ENCODE data around the gene AKAP13.

GRCh38 chr15:85762039-85762755 is 381.8 kb downstream of the AKAP13 start:
- TF ChIP-seq CTCF (IDR thresholded peaks at IDR 0.05) (no peak), POLR2A (IDR thresholded peaks at IDR 0.05) (no peak)
